H1 (cell line): ENCODE results near the gene BCL11A. TPM values are rescaled to one million over a fixed set of nuclear protein-coding genes. Genes with fewer than 3 reads are reported as not detected.

Experiments used
- CTCF ChIA-PET: fragments of 300-600 bp; sonication (Branson Sonifier 250); formaldehyde crosslinking; loops from one replicate; lab custom pipeline; 2021; ENCODE audit not compliant: partially characterized antibody; lab: Charles Lee
- POLR2A ChIA-PET: fragments of 300-600 bp; sonication (Branson Sonifier 250); formaldehyde crosslinking; loops from one replicate; lab custom pipeline; 2021; ENCODE audit warnings: inconsistent platforms; ENCODE audit not compliant: partially characterized antibody; lab: Charles Lee
- DNase-seq, 2 experiments: peaks; one replicate each; pipeline versions ENCODE4 v3.0.0 to v3.0.0-alpha.2; 2010 to 2022; ENCODE audit warnings: low spot score in 2 of 2, low read depth in 1 of 2, mixed read lengths in 1 of 2
- FAIRE-seq: peaks from 2 replicates; lab custom pipeline; 2011; peaks lifted over from hg19 to GRCh38; lab: Jason Lieb, UNC
- H2AFZ ChIP-seq: 2 replicates; pipeline ENCODE4 v1.8.1; 2012; ENCODE audit warnings: low read length, inconsistent platforms
- H2AK5ac ChIP-seq: 2 replicates; pipeline ENCODE4 v1.6.1; 2013; ENCODE audit warnings: low read depth, low read length
- H2BK120ac ChIP-seq: replicated peaks from 2 replicates; pipeline ENCODE3; 2013; ENCODE audit warnings: low read depth, low read length, inconsistent platforms
- H2BK12ac ChIP-seq: 2 replicates; pipeline ENCODE4 v1.6.1; 2013; ENCODE audit warnings: low read depth, low read length
- H2BK15ac ChIP-seq: 2 replicates; pipeline ENCODE4 v1.6.1; 2013; ENCODE audit warnings: low read length
- H2BK20ac ChIP-seq: 2 replicates; pipeline ENCODE4 v1.6.1; 2013; ENCODE audit warnings: low read length
- H2BK5ac ChIP-seq: 2 replicates; pipeline ENCODE4 v1.6.1; 2013; ENCODE audit warnings: low read depth, low read length
- H3K14ac ChIP-seq: 2 replicates; pipeline ENCODE4 v1.6.1; 2013; ENCODE audit warnings: inconsistent platforms; ENCODE audit not compliant: insufficient read length
- H3K18ac ChIP-seq: 2 replicates; pipeline ENCODE4 v1.6.1; 2013; ENCODE audit warnings: low read length; ENCODE audit errors: extremely low read depth
- H3K23ac ChIP-seq: 2 replicates; pipeline ENCODE4 v1.6.1; 2013; ENCODE audit warnings: inconsistent platforms; ENCODE audit not compliant: insufficient read length
- H3K23me2 ChIP-seq: 2 replicates; pipeline ENCODE4 v1.6.1; 2013; ENCODE audit warnings: low read depth, low read length
- H3K27ac ChIP-seq: 2 replicates; pipeline ENCODE4 v1.6.1; 2011; ENCODE audit warnings: low read depth, low read length, inconsistent platforms
- H3K27me3 ChIP-seq, 4 experiments: replicated peaks in 1 of 4; 1 replicate in 1 of 4; 2 replicates in 3 of 4; pipeline versions ENCODE4 v1.6.1 to v1.8.1; 2011 to 2013; ENCODE audit warnings: low read length in 3 of 4, mild to moderate bottlenecking in 3 of 4, inconsistent platforms in 2 of 4, mixed read lengths in 2 of 4, moderate library complexity in 1 of 4; ENCODE audit not compliant: control insufficient read depth in 3 of 4, insufficient read depth in 3 of 4; ENCODE audit errors: extremely low read depth in 1 of 4
- H3K36me3 ChIP-seq, 4 experiments: 2 replicates each; pipeline versions ENCODE4 v1.6.1 to v1.8.1; 2011 to 2013; ENCODE audit warnings: mild to moderate bottlenecking in 4 of 4, low read length in 3 of 4, moderate library complexity in 2 of 4, control low read depth in 1 of 4, inconsistent platforms in 1 of 4; ENCODE audit not compliant: insufficient read depth in 4 of 4, control insufficient read depth in 2 of 4
- H3K4ac ChIP-seq: replicated peaks from 2 replicates; pipeline ENCODE3; 2013; ENCODE audit warnings: low read length, low read depth, mixed read lengths, inconsistent platforms; ENCODE audit not compliant: insufficient read length
- H3K4me1 ChIP-seq, 4 experiments: replicated peaks in 1 of 4; 1 replicate in 1 of 4; 2 replicates in 3 of 4; pipeline versions ENCODE4 v1.6.1 to v1.8.1; 2011 to 2013; ENCODE audit warnings: low read length in 3 of 4, inconsistent platforms in 2 of 4, mixed read lengths in 1 of 4; ENCODE audit not compliant: insufficient read depth in 4 of 4, control insufficient read depth in 3 of 4
- H3K4me2 ChIP-seq, 2 experiments: 2 replicates each; pipeline versions ENCODE4 v1.6.1 to v1.8.1; 2011 to 2013; ENCODE audit warnings: low read depth in 2 of 2, low read length in 2 of 2, control low read depth in 1 of 2, inconsistent platforms in 1 of 2, mild to moderate bottlenecking in 1 of 2; ENCODE audit not compliant: insufficient read depth in 1 of 2
- H3K4me3 ChIP-seq, 4 experiments: fragments of 200-600, 300-600 bp in 1 of 4; sonication (generic), shearing (Covaris generic), sonication (Bioruptor Twin) in 1 of 4; 2 replicates each; pipeline versions ENCODE4 v1.5.1 to v1.8.1; 2011 to 2016; ENCODE audit warnings: low read length in 4 of 4, low read depth in 3 of 4, control low read depth in 2 of 4, inconsistent platforms in 2 of 4, mild to moderate bottlenecking in 2 of 4, mixed read lengths in 1 of 4, moderate library complexity in 1 of 4; ENCODE audit not compliant: insufficient read depth in 2 of 4; ENCODE audit errors: extremely low read depth in 1 of 4
- H3K56ac ChIP-seq: replicated peaks from 2 replicates; pipeline ENCODE3; 2013; ENCODE audit warnings: low read depth, mild to moderate bottlenecking, mixed read lengths, low read length, inconsistent platforms; ENCODE audit not compliant: insufficient read length
- H3K79me1 ChIP-seq: 2 replicates; pipeline ENCODE4 v1.6.1; 2013; ENCODE audit warnings: low read depth, low read length, control low read depth
- H3K79me2 ChIP-seq, 2 experiments: 2 replicates each; pipeline versions ENCODE4 v1.6.1 to v1.8.1; 2012 to 2013; ENCODE audit warnings: low read length in 2 of 2, mild to moderate bottlenecking in 2 of 2, inconsistent platforms in 1 of 2; ENCODE audit not compliant: insufficient read depth in 2 of 2, control insufficient read depth in 1 of 2
- H3K9ac ChIP-seq, 4 experiments: replicated peaks in 1 of 4; 1 replicate in 1 of 4; 2 replicates in 3 of 4; pipeline versions ENCODE4 v1.6.1 to v1.8.1; 2011 to 2013; ENCODE audit warnings: low read depth in 3 of 4, low read length in 3 of 4, control low read depth in 2 of 4, mild to moderate bottlenecking in 2 of 4, moderate library complexity in 2 of 4, inconsistent platforms in 1 of 4; ENCODE audit errors: extremely low read depth in 1 of 4
- H3K9me3 ChIP-seq, 2 experiments: 2 replicates each; pipeline versions ENCODE4 v1.6.1 to v1.8.1; 2012 to 2013; ENCODE audit warnings: mild to moderate bottlenecking in 2 of 2, moderate library complexity in 2 of 2, control low read depth in 1 of 2, inconsistent platforms in 1 of 2, low read depth in 1 of 2, low read length in 1 of 2, mixed read lengths in 1 of 2; ENCODE audit not compliant: insufficient read depth in 2 of 2
- H4K20me1 ChIP-seq, 2 experiments: replicated peaks in 1 of 2; 2 replicates each; pipeline versions ENCODE3 to v1.8.1; 2011 to 2013; ENCODE audit warnings: inconsistent platforms in 2 of 2, low read length in 2 of 2, mild to moderate bottlenecking in 1 of 2; ENCODE audit not compliant: insufficient read depth in 2 of 2, control insufficient read depth in 1 of 2
- H4K5ac ChIP-seq: 2 replicates; pipeline ENCODE4 v1.6.1; 2013; ENCODE audit warnings: low read length, low read depth, mixed read lengths, inconsistent platforms; ENCODE audit not compliant: insufficient read length
- H4K8ac ChIP-seq: 2 replicates; pipeline ENCODE4 v1.8.0; 2013; ENCODE audit warnings: mild to moderate bottlenecking, moderate library complexity, low read length, inconsistent platforms; ENCODE audit not compliant: insufficient read depth; ENCODE audit errors: extremely low read depth
- H4K91ac ChIP-seq: replicated peaks from 2 replicates; pipeline ENCODE3; 2013; ENCODE audit warnings: low read length, mixed read lengths, inconsistent platforms; ENCODE audit not compliant: insufficient read length
- CBX5 ChIP-seq: fragments of 300-800, 300-1000 bp; sonication (generic); IDR thresholded peaks from 2 replicates; pipeline ENCODE4 v1.7.1; 2016; ENCODE audit warnings: antibody characterized with exemption, low read length, low read depth
- GABPA ChIP-seq: IDR thresholded peaks from 2 replicates; pipeline ENCODE4 v1.6.1; 2011; ENCODE audit warnings: mild to moderate bottlenecking, low read length, moderate library complexity, borderline replicate concordance; ENCODE audit not compliant: insufficient read depth
- JUND ChIP-seq: IDR thresholded peaks from 2 replicates; pipeline ENCODE4 v1.6.1; 2011; ENCODE audit warnings: mild to moderate bottlenecking, improper control_type of control experiment, low read length
- KDM4A ChIP-seq: IDR thresholded peaks from one replicate; pipeline ENCODE4 v1.7.1; 2012; ENCODE audit warnings: low read depth, mild to moderate bottlenecking, moderate library complexity, low read length, inconsistent platforms; ENCODE audit not compliant: severe bottlenecking
- POLR2AphosphoS5 ChIP-seq: IDR thresholded peaks from 2 replicates; pipeline ENCODE4 v1.6.1; 2011; ENCODE audit warnings: low read depth, low read length
- RNF2 ChIP-seq: fragments of 200-900, 300-1000 bp; sonication (generic); IDR thresholded peaks from 2 replicates; pipeline ENCODE4 v1.7.1; 2016; ENCODE audit warnings: borderline replicate concordance, low read depth, mild to moderate bottlenecking, antibody characterized with exemption, low read length; ENCODE audit not compliant: poor library complexity, severe bottlenecking; ENCODE audit errors: missing control alignments
- SIX5 ChIP-seq: IDR thresholded peaks from 2 replicates; pipeline ENCODE4 v1.6.1; 2011; ENCODE audit warnings: mild to moderate bottlenecking, low read depth, low read length
- SP1 ChIP-seq: IDR thresholded peaks from 2 replicates; pipeline ENCODE4 v1.6.1; 2011; ENCODE audit warnings: low read depth, low read length
- SP4 ChIP-seq: IDR thresholded peaks from 2 replicates; pipeline ENCODE4 v1.6.1; 2012; ENCODE audit warnings: low read length, inconsistent platforms
- SUZ12 ChIP-seq: fragments of 200-600 bp; sonication (generic); IDR thresholded peaks from 2 replicates; pipeline ENCODE4 v1.6.1; 2012; ENCODE audit warnings: mild to moderate bottlenecking, inconsistent platforms, low read length, moderate library complexity, mixed read lengths
- TAF1 ChIP-seq: IDR thresholded peaks from 2 replicates; pipeline ENCODE4 v1.6.1; 2011; ENCODE audit warnings: mild to moderate bottlenecking, low read depth, low read length
- TBP ChIP-seq: IDR thresholded peaks from 2 replicates; pipeline ENCODE4 v1.6.1; 2011; ENCODE audit warnings: low read depth, low read length, improper control_type of control experiment
- TCF12 ChIP-seq: IDR thresholded peaks from 2 replicates; pipeline ENCODE4 v1.6.1; 2011; ENCODE audit warnings: low read depth, mild to moderate bottlenecking, low read length
- TEAD4 ChIP-seq: IDR thresholded peaks from 2 replicates; pipeline ENCODE4 v1.6.1; 2012; ENCODE audit warnings: low read depth, low read length, inconsistent platforms, mixed read lengths
- YY1 ChIP-seq: IDR thresholded peaks from 2 replicates; pipeline ENCODE4 v1.6.1; 2011; ENCODE audit warnings: low read depth, mild to moderate bottlenecking, low read length
- ZNF274 ChIP-seq: IDR thresholded peaks from 2 replicates; pipeline ENCODE4 v1.7.0; 2012; ENCODE audit warnings: low read length, borderline replicate concordance; ENCODE audit errors: extremely low read depth
- WGBS, 2 experiments: shearing (Covaris generic) in 1 of 2; methylation state at CpG; one replicate each; pipeline versions ENCODE4 v1.1.6 to v1.1.7; 2013 to 2015; ENCODE audit warnings: low lambda C conversion rate in 2 of 2, mixed read lengths in 2 of 2, inconsistent platforms in 1 of 2, low coverage in 1 of 2, missing lambda C conversion rate in 1 of 2; ENCODE audit not compliant: insufficient replicate concordance in 2 of 2, insufficient coverage in 1 of 2, insufficient read length in 1 of 2; ENCODE audit errors: extremely low coverage in 1 of 2, missing lambda C conversion rate in 1 of 2; 5-methylcytosine and 5-hydroxymethylcytosine counted together
- polyA plus RNA-seq, 7 experiments: library from polyadenylated mRNA; depleted of rRNA in 3 of 7; stranded (reverse) in 5 of 7; unstranded in 2 of 7; fragments of >200 nt in 5 of 7; fragments of 200-250 nt in 2 of 7; gene quantifications; 1 replicate in 5 of 7; 2 replicates in 1 of 7; 4 replicates in 1 of 7; pipeline versions ENCODE4 v1.2.1 to v1.2.3, GENCODE V29; 2011 to 2013; ENCODE audit warnings: missing spikeins in 2 of 7, mixed read lengths in 2 of 7
- total RNA-seq: library from RNA; stranded (reverse); fragmentation: NEBNext Ultra II Directional; extraction: Animal tissue kit (Norgen Biotek cat#: 25700); gene quantifications from 2 replicates; pipeline ENCODE4 v1.2.1, GENCODE V29; 2021

Gene BCL11A
- total and polyA plus RNA-seq, 2 of the 8 experiments (the other 6 are each of a cell fraction or from before 2014, with no cell fraction given), result 11.9 to 59.3 TPM

GRCh38 chr2:60492548-60492947, 60.9 kb downstream of the BCL11A start:
- Histone ChIP-seq H3K36me3 (peaks cover 0 to 2% (median 0%) of the 10 kb centered on the region in 4 experiments; a peak in 4 of 8 replicates), H4K5ac (no peak overlapping the region), H3K18ac (no peak overlapping the region), H2BK20ac (no peak overlapping the region), H2BK5ac (no peak overlapping the region), H2AK5ac (no peak overlapping the region), H3K9me3 (no peaks in the 10 kb centered on the region), H3K23me2 (no peaks in the 10 kb centered on the region), H3K56ac (no peak overlapping the region), H2BK15ac (no peak overlapping the region), H3K4ac (no peak overlapping the region), H4K8ac (no peak overlapping the region), H4K20me1 (peaks cover 2 to 16% of the 10 kb centered on the region in 2 experiments), H3K79me2 (peaks cover 0 to 89% of the 10 kb centered on the region in 2 experiments; a peak in 3 of 4 replicates), H3K9ac (no peak overlapping the region), H3K79me1 (peaks cover 18% of the 10 kb centered on the region), H3K4me2 (no peak overlapping the region), H3K23ac (no peak overlapping the region), H3K4me1 (peaks cover 0 to 15% (median 8%) of the 10 kb centered on the region in 4 experiments; a peak in 5 of 7 replicates), H4K91ac (no peak overlapping the region), H2AFZ (no peak overlapping the region), H3K27me3 (no peaks in the 10 kb centered on the region), H3K27ac (no peak overlapping the region), H2BK120ac (no peak overlapping the region), H3K4me3 (no peak overlapping the region), H2BK12ac (no peak overlapping the region), H3K14ac (no peak overlapping the region)
- DNase-seq (no peak), FAIRE-seq (no peak)
- WGBS, 2 experiments, result 91% methylated on average over 4 of the region's 4 CpGs; no CpG with 5 or more reads in 1 of the 2 experiments
- POLR2A ChIA-PET, result no interaction called here
- CTCF ChIA-PET, result interaction anchor here (0.9 kb wide), 1 partner anchor 9 kb away, joined by 3 read pairs; no protein-coding TSS in a partner anchor
- TF ChIP-seq YY1 (no peak), TEAD4 (no peak), ZNF274 (no peak), TAF1 (no peak), JUND (no peak), SP4 (no peak), GABPA (no peak), TBP (no peak), RNF2 (no peak), SUZ12 (no peak), CBX5 (no peak), SP1 (no peak), POLR2AphosphoS5 (no peak), TCF12 (no peak), SIX5 (no peak), KDM4A (no peak)
